ENCODE data around the gene VPS45.

DNA sequence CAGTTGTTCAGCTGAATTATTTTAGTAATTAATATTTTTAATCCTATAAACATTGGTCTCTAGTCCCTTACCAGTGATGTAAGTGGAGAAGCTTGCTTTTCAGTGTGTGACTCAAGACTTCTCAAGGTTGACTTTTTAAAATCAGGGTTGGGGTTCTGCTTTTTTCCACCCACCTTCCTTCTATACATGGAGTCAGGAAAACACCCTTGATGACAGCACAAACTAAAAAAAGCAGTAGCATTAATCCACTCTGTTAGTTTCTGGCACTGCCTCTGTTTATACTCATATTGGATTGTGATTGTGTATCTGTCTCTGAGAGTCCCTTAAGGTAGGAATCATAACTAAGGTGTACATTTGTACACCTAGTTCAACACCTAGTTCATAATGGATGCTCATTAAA is 73.9 kb downstream of the VPS45 start:
- no peak for TF ChIP-seq CTCF (IDR thresholded peaks at IDR 0.05)
- no peak for TF ChIP-seq POLR2A (IDR thresholded peaks at IDR 0.05)

All from tibial nerve (tissue), 3 donors.